NCI-H510A treated with DMSO at 0.1 percent for 48 hours (cell line): ENCODE data around the gene EIPR1.

Source experiments
- DNase-seq: peaks from one replicate; lab custom pipeline; 2025; lab: John Stamatoyannopoulos, UW

The EIPR1 gene

GRCh38 chr2:3146772-3147650, 230.6 kb downstream of the EIPR1 start:
- no peak for DNase-seq

GRCh38 chr2:3146175-3146574, 231.4 kb downstream of the EIPR1 start:
- no peak for DNase-seq

- no peak for DNase-seq
Measured at GRCh38 chr2:3145471-3146021, 232.1 kb downstream of the EIPR1 start.

GRCh38 chr2:3144856-3145255, 232.8 kb downstream of the EIPR1 start:
- DNase-seq, result no peak

- DNase-seq, result no peak
Measured at GRCh38 chr2:3143602-3144001, 234.0 kb downstream of the EIPR1 start.

GRCh38 chr2:3142961-3143571, 234.6 kb downstream of the EIPR1 start:
- no peak for DNase-seq

- DNase-seq, result no peak
Measured at GRCh38 chr2:3142210-3142609, 235.4 kb downstream of the EIPR1 start.

- no peak for DNase-seq
Measured at GRCh38 chr2:3141696-3142095, 235.9 kb downstream of the EIPR1 start.

- no peak for DNase-seq
Measured at GRCh38 chr2:3139906-3140305, 237.7 kb downstream of the EIPR1 start.
